Measurements from ENCODE around the gene TPRG1L.

Gene TPRG1L

GRCh38 chr1:3651930-3652547, 27.2 kb downstream of the TPRG1L start, which contains the start of gene TP73:
Gene TP73 (plus strand): TSS chr1:3652516. CDS start chr1:3682366, 29,850 bp downstream.
- TF ChIP-seq CTCF (conservative IDR thresholded peaks at IDR 0.05; ENCODE audit: low read depth, low read length), result no peak
- no peak for DNase-seq (ENCODE audit: low read depth)
- H3K4me3 ChIP-seq (ENCODE audit: low read depth, low read length), result no peak within 1 kb of the TSS

GRCh38 chr1:3652548-3653285, 27.9 kb downstream of the TPRG1L start:
- DNase-seq (ENCODE audit: low read depth), result no peak
- no peak for TF ChIP-seq CTCF (conservative IDR thresholded peaks at IDR 0.05; ENCODE audit: low read depth, low read length)
- H3K4me3 ChIP-seq (ENCODE audit: low read depth, low read length), result no peak overlapping the region

GRCh38 chr1:3653286-3653618, 28.4 kb downstream of the TPRG1L start:
- no peak overlapping the region for H3K4me3 ChIP-seq (ENCODE audit: low read depth, low read length)
- no peak for TF ChIP-seq CTCF (conservative IDR thresholded peaks at IDR 0.05; ENCODE audit: low read depth, low read length)
- no peak for DNase-seq (ENCODE audit: low read depth)

- no peak overlapping the region for H3K4me3 ChIP-seq (ENCODE audit: low read depth, low read length)
- DNase-seq (ENCODE audit: low read depth), result no peak
- no peak for TF ChIP-seq CTCF (conservative IDR thresholded peaks at IDR 0.05; ENCODE audit: low read depth, low read length)
These were observed 29.9 kb downstream of the TPRG1L start for GRCh38 chr1:3654549-3655281.

- TF ChIP-seq CTCF (conservative IDR thresholded peaks at IDR 0.05; ENCODE audit: low read depth, low read length), result no peak
- H3K4me3 ChIP-seq (ENCODE audit: low read depth, low read length), result no peak overlapping the region
- no peak for DNase-seq (ENCODE audit: low read depth)
These were observed 31.8 kb downstream of the TPRG1L start for GRCh38 chr1:3656450-3657095.

GRCh38 chr1:3657096-3657475, 32.3 kb downstream of the TPRG1L start:
- H3K4me3 ChIP-seq (ENCODE audit: low read depth, low read length), result no peak overlapping the region
- DNase-seq (ENCODE audit: low read depth), result no peak
- no peak for TF ChIP-seq CTCF (conservative IDR thresholded peaks at IDR 0.05; ENCODE audit: low read depth, low read length)

Data from choroid plexus epithelial cell (primary cell).